Measurements from ENCODE around the gene TMEM178B.

DNA sequence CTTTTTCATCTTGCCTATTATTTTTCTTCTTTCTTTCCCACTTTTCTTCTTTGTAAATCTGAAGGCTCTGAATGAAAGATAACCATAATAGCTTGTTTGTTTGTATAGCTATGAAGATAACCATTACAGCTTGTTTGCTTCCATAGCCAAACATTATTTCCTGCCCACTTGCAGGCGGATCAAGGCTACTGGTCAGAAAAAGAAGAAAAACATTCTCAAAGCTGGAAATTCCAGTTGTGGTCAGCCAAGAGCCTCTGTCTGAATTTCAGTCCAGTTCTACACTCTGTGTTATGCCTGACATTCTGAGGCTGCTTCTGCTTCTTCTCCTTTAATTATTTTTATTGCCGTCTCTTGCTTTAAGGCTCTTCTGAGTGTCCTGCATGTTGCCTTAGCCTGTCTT is 48.9 kb downstream of the TMEM178B start:
- TF ChIP-seq, protein P1, sequence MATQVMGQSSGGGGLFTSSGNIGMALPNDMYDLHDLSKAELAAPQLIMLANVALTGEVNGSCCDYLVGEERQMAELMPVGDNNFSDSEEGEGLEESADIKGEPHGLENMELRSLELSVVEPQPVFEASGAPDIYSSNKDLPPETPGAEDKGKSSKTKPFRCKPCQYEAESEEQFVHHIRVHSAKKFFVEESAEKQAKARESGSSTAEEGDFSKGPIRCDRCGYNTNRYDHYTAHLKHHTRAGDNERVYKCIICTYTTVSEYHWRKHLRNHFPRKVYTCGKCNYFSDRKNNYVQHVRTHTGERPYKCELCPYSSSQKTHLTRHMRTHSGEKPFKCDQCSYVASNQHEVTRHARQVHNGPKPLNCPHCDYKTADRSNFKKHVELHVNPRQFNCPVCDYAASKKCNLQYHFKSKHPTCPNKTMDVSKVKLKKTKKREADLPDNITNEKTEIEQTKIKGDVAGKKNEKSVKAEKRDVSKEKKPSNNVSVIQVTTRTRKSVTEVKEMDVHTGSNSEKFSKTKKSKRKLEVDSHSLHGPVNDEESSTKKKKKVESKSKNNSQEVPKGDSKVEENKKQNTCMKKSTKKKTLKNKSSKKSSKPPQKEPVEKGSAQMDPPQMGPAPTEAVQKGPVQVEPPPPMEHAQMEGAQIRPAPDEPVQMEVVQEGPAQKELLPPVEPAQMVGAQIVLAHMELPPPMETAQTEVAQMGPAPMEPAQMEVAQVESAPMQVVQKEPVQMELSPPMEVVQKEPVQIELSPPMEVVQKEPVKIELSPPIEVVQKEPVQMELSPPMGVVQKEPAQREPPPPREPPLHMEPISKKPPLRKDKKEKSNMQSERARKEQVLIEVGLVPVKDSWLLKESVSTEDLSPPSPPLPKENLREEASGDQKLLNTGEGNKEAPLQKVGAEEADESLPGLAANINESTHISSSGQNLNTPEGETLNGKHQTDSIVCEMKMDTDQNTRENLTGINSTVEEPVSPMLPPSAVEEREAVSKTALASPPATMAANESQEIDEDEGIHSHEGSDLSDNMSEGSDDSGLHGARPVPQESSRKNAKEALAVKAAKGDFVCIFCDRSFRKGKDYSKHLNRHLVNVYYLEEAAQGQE (IDR thresholded peaks at IDR 0.05; ENCODE audit: insufficient read depth in 1 of 2, low read depth in 2 of 2, low read length in 1 of 2), result no peak
- TF ChIP-seq, protein P2, sequence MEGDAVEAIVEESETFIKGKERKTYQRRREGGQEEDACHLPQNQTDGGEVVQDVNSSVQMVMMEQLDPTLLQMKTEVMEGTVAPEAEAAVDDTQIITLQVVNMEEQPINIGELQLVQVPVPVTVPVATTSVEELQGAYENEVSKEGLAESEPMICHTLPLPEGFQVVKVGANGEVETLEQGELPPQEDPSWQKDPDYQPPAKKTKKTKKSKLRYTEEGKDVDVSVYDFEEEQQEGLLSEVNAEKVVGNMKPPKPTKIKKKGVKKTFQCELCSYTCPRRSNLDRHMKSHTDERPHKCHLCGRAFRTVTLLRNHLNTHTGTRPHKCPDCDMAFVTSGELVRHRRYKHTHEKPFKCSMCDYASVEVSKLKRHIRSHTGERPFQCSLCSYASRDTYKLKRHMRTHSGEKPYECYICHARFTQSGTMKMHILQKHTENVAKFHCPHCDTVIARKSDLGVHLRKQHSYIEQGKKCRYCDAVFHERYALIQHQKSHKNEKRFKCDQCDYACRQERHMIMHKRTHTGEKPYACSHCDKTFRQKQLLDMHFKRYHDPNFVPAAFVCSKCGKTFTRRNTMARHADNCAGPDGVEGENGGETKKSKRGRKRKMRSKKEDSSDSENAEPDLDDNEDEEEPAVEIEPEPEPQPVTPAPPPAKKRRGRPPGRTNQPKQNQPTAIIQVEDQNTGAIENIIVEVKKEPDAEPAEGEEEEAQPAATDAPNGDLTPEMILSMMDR (IDR thresholded peaks at IDR 0.05), result no peak
- TF ChIP-seq POLR2AphosphoS5 (IDR thresholded peaks at IDR 0.05; ENCODE audit: low read depth, low read length), result no peak
- no peak for TF ChIP-seq SIN3A (IDR thresholded peaks at IDR 0.05; ENCODE audit: borderline replicate concordance, insufficient read depth, low read depth, low read length)

Measured in Panc1 (cell line).